Kidney (tissue), 14 donors: ENCODE measurements around the gene NXF2. TPM values are rescaled to one million over a fixed set of nuclear protein-coding genes. Genes with fewer than 3 reads are reported as not detected.

Source experiments
- DNase-seq, 5 donors: peaks; one replicate each; pipeline ENCODE4 v3.0.0-alpha.2; 2013 to 2020
- FAIRE-seq: peaks from 2 replicates; lab custom pipeline; 2012; peaks lifted over from hg19 to GRCh38; lab: Jason Lieb, UNC
- H3K27ac ChIP-seq, 2 donors: one replicate each; pipeline ENCODE4 v1.7.0; 2013; ENCODE audit warnings: low read depth in 2 of 2, low read length in 2 of 2, inconsistent platforms in 1 of 2
- H3K27me3 ChIP-seq: one replicate; pipeline ENCODE4 v1.7.1; 2013; ENCODE audit warnings: low read length, inconsistent platforms; ENCODE audit not compliant: control insufficient read depth, insufficient read depth
- H3K36me3 ChIP-seq, 3 donors: one replicate each; pipeline versions ENCODE4 v1.7.0 to v1.7.1; 2013; ENCODE audit warnings: low read length in 3 of 3, control low read depth in 1 of 3, inconsistent platforms in 1 of 3; ENCODE audit not compliant: insufficient read depth in 3 of 3, control insufficient read depth in 2 of 3
- H3K4me1 ChIP-seq, 3 donors: one replicate each; pipeline versions ENCODE4 v1.7.0 to v1.7.1; 2013; ENCODE audit warnings: low read length in 3 of 3, inconsistent platforms in 1 of 3, low read depth in 1 of 3; ENCODE audit not compliant: control insufficient read depth in 2 of 3, insufficient read depth in 2 of 3
- H3K4me3 ChIP-seq, 3 donors: one replicate each; pipeline versions ENCODE4 v1.7.0 to v1.8.1; 2013; ENCODE audit warnings: low read length in 3 of 3, control low read depth in 1 of 3, inconsistent platforms in 1 of 3
- H3K9ac ChIP-seq, 3 donors: one replicate each; pipeline versions ENCODE4 v1.7.0 to v1.7.1; 2013; ENCODE audit warnings: low read length in 3 of 3, control low read depth in 1 of 3, inconsistent platforms in 1 of 3
- H3K9me3 ChIP-seq, 3 donors: one replicate each; pipeline versions ENCODE4 v1.7.0 to v1.7.1; 2013; ENCODE audit warnings: low read length in 3 of 3, control low read depth in 1 of 3, inconsistent platforms in 1 of 3; ENCODE audit not compliant: control insufficient read depth in 2 of 3, insufficient read depth in 1 of 3
- CTCF ChIP-seq: IDR thresholded peaks from 3 replicates; pipeline ENCODE4 v1.5.1; 2012; ENCODE audit warnings: mild to moderate bottlenecking, moderate library complexity, borderline replicate concordance; ENCODE audit not compliant: insufficient read depth; ENCODE audit errors: extremely low read depth
- intact Hi-C: fragments of 100-400 bp; cut with DNase I; formaldehyde crosslinking; loops from one replicate; pipeline ENCODE4 v1.11.1; 2022
- polyA plus RNA-seq: library from polyadenylated mRNA; stranded (reverse); fragments of 350-450 nt; fragmentation: Illumina TruSeq; extraction: RNeasy Lipid Tissue Mini Kit (QIAGEN cat#74804); gene quantifications from one replicate; pipeline ENCODE4 v1.2.3, GENCODE V29; 2014; ENCODE audit warnings: low read depth, low replicate concordance; ENCODE audit not compliant: insufficient read depth
- total RNA-seq: library from RNA; stranded (reverse); fragmentation: NEBNext Ultra II Directional; extraction: Animal tissue kit (Norgen Biotek cat#: 25700); gene quantifications from one replicate; pipeline ENCODE4 v1.2.1, GENCODE V29; 2021
- donor health status: control.
- donor health status: control.
- donor health status: control.
- donor health status: control.
- donor health status: control.
- donor health status: DM: yes; HTN: yes; CAD: no.
- donor health status: Normal renal cell carcinoma (clear cell type).

The NXF2 gene
- total and polyA plus RNA-seq, 2 donors from 2014 or later: not detected

DNA sequence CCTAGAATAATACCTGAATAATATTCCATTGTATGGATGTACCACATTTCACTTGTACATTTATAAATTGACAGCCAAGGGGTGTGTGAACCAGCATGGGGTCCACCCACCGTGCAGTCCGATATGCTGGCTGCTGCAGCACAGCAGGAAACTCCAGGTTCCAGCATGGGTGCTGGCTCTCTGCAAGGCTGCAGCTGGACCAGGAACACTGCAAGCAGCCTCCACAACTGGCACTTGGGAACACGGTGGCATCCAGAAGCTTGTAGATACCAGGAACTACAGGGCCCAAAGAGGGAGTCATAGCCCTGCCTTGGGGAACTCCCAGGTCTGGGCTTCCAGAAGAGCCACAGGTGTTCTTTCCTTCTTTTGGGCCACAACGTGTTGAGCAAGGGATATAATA lies 91.2 kb downstream of the NXF2 start:
- intact Hi-C loops: no loop called here
- H3K27ac ChIP-seq: peak overlapping the region in 1 of 2 donors; percentile 23

GRCh38 chrX:102339312-102340298 lies 92.6 kb downstream of the NXF2 start:
- Histone ChIP-seq H3K9ac (no peak overlapping the region), H3K27me3 (no peaks in the 10 kb centered on the region), H3K4me1 (no peaks in the 10 kb centered on the region), H3K27ac (no peak overlapping the region), H3K9me3 (no peaks in the 10 kb centered on the region), H3K36me3 (no peaks in the 10 kb centered on the region), H3K4me3 (peak overlapping the region in 1 of 3 donors; percentile 5)
- peak in 2 of 5 donors; percentile 13 to 55 for DNase-seq
- intact Hi-C loops: no loop called here
- no peak for TF ChIP-seq CTCF
- no peak for FAIRE-seq

More for the DNA sequence above, 91.2 kb downstream of the NXF2 start:
- H3K36me3 ChIP-seq: no peaks in the 10 kb centered on the region
- no peak overlapping the region for H3K4me3 ChIP-seq
- FAIRE-seq (no peak), DNase-seq (no peak)
- no peaks in the 10 kb centered on the region for H3K9me3 ChIP-seq
- no peaks in the 10 kb centered on the region for H3K4me1 ChIP-seq
- H3K9ac ChIP-seq: no peak overlapping the region
- TF ChIP-seq CTCF: no peak
- no peaks in the 10 kb centered on the region for H3K27me3 ChIP-seq

DNA sequence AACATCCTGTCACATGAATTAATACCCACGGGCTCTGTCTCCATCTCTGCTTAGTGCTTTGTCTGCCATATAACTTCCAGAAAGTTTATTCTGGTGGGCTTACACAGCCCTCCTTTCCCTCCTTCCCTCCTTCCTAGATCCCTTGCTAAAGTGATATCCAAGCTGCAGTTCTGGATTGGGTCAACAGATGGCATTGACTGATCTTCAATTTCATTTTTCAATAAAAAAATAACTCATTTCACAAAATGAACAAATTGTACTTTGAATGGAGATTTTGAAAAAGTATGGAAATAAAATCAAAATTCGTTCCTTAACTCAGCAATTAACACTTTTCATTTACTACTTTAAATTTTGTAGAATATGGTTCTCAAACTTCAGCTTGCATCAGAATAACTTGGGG lies 94.9 kb downstream of the NXF2 start:
- TF ChIP-seq CTCF: no peak
- no peak overlapping the region for H3K9ac ChIP-seq
- no peak overlapping the region for H3K4me3 ChIP-seq
- H3K9me3 ChIP-seq: no peaks in the 10 kb centered on the region
- intact Hi-C loops: no loop called here
- FAIRE-seq (peak; percentile 80), DNase-seq (no peak)
- no peak overlapping the region for H3K27ac ChIP-seq
- H3K4me1 ChIP-seq: no peaks in the 10 kb centered on the region
- no peaks in the 10 kb centered on the region for H3K36me3 ChIP-seq
- no peaks in the 10 kb centered on the region for H3K27me3 ChIP-seq
